OCI-LY7 (cell line): Measurements from ENCODE around the gene RBM33. TPM values are rescaled to one million over a fixed set of nuclear protein-coding genes. Genes with fewer than 3 reads are reported as not detected.

Experiments used
- BruUV-seq: library from RNA; stranded (reverse); fragments of 400-500 nt; replicated peaks from 2 replicates; lab custom pipeline; 2021; lab: Mats Ljungman, UMichigan
- CTCF ChIA-PET: fragments of 300-600 bp; sonication (Branson Sonifier 250); formaldehyde crosslinking; loops from one replicate; lab custom pipeline; 2022; ENCODE audit warnings: antibody characterized with exemption; ENCODE audit not compliant: unreplicated experiment; lab: Charles Lee
- POLR2A ChIA-PET: fragments of 300-600 bp; sonication (Branson Sonifier 250); formaldehyde crosslinking; loops from one replicate; lab custom pipeline; 2022; ENCODE audit warnings: antibody characterized with exemption; lab: Charles Lee
- DNase-seq: peaks from one replicate; pipeline ENCODE4 v3.0.0-alpha.2; 2015; ENCODE audit warnings: low spot score
- H2AFZ ChIP-seq: fragments of 200-600 bp; sonication (generic), shearing (Covaris generic); 2 replicates; pipeline ENCODE4 v1.6.1; 2014; ENCODE audit warnings: mild to moderate bottlenecking, antibody characterized with exemption, low read length, moderate library complexity
- H3K27ac ChIP-seq: fragments of 200-600 bp; sonication (generic); 2 replicates; pipeline ENCODE4 v1.5.1; 2014; ENCODE audit warnings: mixed run types, low read depth, mild to moderate bottlenecking, moderate library complexity, low read length, inconsistent platforms; ENCODE audit not compliant: poor library complexity, severe bottlenecking
- H3K36me3 ChIP-seq: fragments of 200-600 bp; sonication (generic); 2 replicates; pipeline ENCODE4 v1.6.1; 2014; ENCODE audit warnings: mild to moderate bottlenecking, antibody characterized with exemption, low read length, moderate library complexity, mixed read lengths; ENCODE audit not compliant: insufficient read depth
- H3K4me1 ChIP-seq: fragments of 200-600 bp; sonication (generic); 2 replicates; pipeline ENCODE4 v1.5.1; 2014; ENCODE audit warnings: mild to moderate bottlenecking, low read length; ENCODE audit not compliant: insufficient read depth, poor library complexity, severe bottlenecking
- H3K4me2 ChIP-seq: fragments of 200-600 bp; sonication (generic); 2 replicates; pipeline ENCODE4 v1.6.1; 2014; ENCODE audit warnings: mild to moderate bottlenecking, low read length
- H3K4me3 ChIP-seq: fragments of 200-600 bp; sonication (generic); 2 replicates; pipeline ENCODE4 v1.5.1; 2014; ENCODE audit warnings: mild to moderate bottlenecking, low read depth, low read length; ENCODE audit not compliant: poor library complexity, severe bottlenecking
- H3K79me2 ChIP-seq: fragments of 200-600 bp; sonication (generic); 2 replicates; pipeline ENCODE4 v1.6.1; 2016; ENCODE audit warnings: low read depth, mild to moderate bottlenecking, low read length, moderate library complexity, mixed read lengths; ENCODE audit not compliant: insufficient read depth
- H3K9me2 ChIP-seq: fragments of 200-600 bp; sonication (generic); 2 replicates; pipeline ENCODE4 v1.6.1; 2016; ENCODE audit warnings: mild to moderate bottlenecking, low read length, mixed read lengths; ENCODE audit not compliant: insufficient read depth
- H3K9me3 ChIP-seq: fragments of 200-600 bp; sonication (generic); 2 replicates; pipeline ENCODE4 v1.6.1; 2014; ENCODE audit warnings: mild to moderate bottlenecking, mixed run types, low read length, mixed read lengths
- H4K20me1 ChIP-seq: fragments of 200-600 bp; sonication (generic); 2 replicates; pipeline ENCODE4 v1.6.1; 2014; ENCODE audit warnings: mild to moderate bottlenecking, antibody characterized with exemption, low read length, moderate library complexity, mixed read lengths; ENCODE audit not compliant: insufficient read depth
- EZH2phosphoT487 ChIP-seq: fragments of 200-600 bp; sonication (generic); IDR thresholded peaks from 2 replicates; pipeline ENCODE4 v1.6.1; 2018; ENCODE audit warnings: low read depth, borderline replicate concordance, mild to moderate bottlenecking, mixed run types, antibody characterized with exemption, low read length, moderate library complexity, mixed read lengths
- intact Hi-C: fragments of 100-400 bp; cut with micrococcal nuclease; formaldehyde crosslinking; loops from one replicate; pipeline ENCODE4 v1.10.0; 2022; ENCODE audit not compliant: unreplicated experiment
- total RNA-seq, 2 experiments: library from RNA; depleted of rRNA in 1 of 2; stranded (reverse); fragments of >200 nt in 1 of 2; shearing (Covaris generic) in 1 of 2; gene quantifications; 2 replicates each; pipeline ENCODE4 v1.2.3, GENCODE V29; 2014 to 2022
- TF ChIP-seq, protein P1 (sequence below): fragments of 200-600 bp; sonication (generic); conservative IDR thresholded peaks from 2 replicates; pipeline ENCODE4 v1.5.1; 2014; ENCODE audit warnings: mild to moderate bottlenecking, antibody characterized with exemption, low read length, moderate library complexity, mixed read lengths

Gene RBM33
- total RNA-seq, 2 experiments from 2014 or later: 67.6 to 127 TPM

DNA sequence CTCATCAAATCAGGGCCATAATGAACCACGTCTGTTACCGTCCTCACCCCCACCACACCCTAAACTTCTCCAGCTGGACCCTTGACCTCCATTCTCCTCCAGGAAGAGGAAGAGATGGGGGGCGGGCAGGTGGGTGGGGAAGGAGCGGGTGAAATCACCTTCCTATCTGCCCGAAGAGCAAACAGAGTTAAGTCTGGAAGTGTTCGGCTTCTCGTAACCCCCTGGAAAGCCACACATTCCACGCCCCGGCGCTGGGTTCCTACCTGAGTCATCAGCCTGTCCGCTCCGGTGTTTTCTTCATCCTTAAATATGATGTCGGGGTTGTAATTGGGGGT is 167.1 kb downstream of the RBM33 start:
- no peak for DNase-seq
- intact Hi-C loops: no loop called here
- no peak overlapping the region for H3K27ac ChIP-seq
- H3K9me2 ChIP-seq: no peaks in the 10 kb centered on the region
- ChIA-PET POLR2A (no interaction called here), CTCF (no interaction called here)
- no peak overlapping the region for H2AFZ ChIP-seq
- H3K4me2 ChIP-seq: no peak overlapping the region
- no peaks in the 10 kb centered on the region for H4K20me1 ChIP-seq
- H3K4me1 ChIP-seq: no peaks in the 10 kb centered on the region
- no peak for TF ChIP-seq EZH2phosphoT487
- TF ChIP-seq, protein P1, sequence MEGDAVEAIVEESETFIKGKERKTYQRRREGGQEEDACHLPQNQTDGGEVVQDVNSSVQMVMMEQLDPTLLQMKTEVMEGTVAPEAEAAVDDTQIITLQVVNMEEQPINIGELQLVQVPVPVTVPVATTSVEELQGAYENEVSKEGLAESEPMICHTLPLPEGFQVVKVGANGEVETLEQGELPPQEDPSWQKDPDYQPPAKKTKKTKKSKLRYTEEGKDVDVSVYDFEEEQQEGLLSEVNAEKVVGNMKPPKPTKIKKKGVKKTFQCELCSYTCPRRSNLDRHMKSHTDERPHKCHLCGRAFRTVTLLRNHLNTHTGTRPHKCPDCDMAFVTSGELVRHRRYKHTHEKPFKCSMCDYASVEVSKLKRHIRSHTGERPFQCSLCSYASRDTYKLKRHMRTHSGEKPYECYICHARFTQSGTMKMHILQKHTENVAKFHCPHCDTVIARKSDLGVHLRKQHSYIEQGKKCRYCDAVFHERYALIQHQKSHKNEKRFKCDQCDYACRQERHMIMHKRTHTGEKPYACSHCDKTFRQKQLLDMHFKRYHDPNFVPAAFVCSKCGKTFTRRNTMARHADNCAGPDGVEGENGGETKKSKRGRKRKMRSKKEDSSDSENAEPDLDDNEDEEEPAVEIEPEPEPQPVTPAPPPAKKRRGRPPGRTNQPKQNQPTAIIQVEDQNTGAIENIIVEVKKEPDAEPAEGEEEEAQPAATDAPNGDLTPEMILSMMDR: no peak
- H3K4me3 ChIP-seq: no peak overlapping the region
- H3K9me3 ChIP-seq: no peaks in the 10 kb centered on the region
- H3K79me2 ChIP-seq: no peaks in the 10 kb centered on the region
- H3K36me3 ChIP-seq: no peaks in the 10 kb centered on the region
- BruUV-seq: no TSS peak

DNA sequence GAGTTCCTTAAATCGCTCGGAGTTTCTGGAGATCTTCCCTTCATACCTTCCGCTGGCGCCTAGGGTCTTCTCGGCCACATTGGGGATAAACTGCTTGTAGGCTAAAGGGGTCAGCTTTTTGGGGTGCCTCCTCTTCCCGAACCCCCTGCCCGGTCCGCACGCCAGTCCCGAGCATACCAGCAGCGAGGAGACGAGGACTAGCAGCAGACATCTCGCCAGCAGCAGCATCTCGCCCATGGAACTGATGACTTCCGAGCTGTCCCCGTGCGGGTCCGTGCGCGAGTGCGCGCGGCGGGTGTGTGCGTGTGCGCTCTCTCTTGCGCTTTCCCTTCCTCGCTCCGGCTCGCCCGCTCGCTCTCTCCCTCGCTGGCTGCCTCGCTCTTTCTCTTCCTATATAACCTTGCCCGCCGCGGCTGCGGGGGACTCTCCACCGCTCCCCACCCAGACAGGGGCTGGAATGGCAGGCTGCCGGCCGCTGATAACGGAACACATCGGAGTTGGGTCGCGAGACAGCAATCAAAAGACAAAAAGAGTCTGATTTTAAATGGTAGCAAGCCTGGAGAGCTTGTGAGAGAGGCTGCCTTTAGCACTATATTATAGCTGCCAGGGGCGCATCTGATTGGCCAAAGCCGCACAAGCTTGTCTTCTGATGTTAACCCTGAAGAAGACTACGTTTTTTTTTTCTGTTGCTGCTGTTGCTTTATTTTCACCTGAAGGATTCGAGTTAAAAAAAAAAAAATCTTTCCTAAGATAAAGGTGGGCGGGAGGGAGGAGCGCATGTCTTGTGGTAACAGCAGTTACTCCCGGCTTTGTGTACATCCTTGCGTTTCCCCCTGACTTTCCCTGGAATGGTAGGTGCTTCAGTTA is 167.7 kb downstream of the RBM33 start, which contains the start of gene SHH:
Gene SHH, minus strand, starts transcription at position 569 of the 867 bp plus-strand sequence. Its CDS starts 341 bp downstream, at position 228.
- H3K4me3 ChIP-seq: no peak within 1 kb of the TSS
- ChIA-PET POLR2A (no interaction called here), CTCF (no interaction called here)
- no peaks in the 10 kb centered on the region for H4K20me1 ChIP-seq
- no peaks in the 10 kb centered on the region for H3K36me3 ChIP-seq
- intact Hi-C loops: no loop called here
- H3K9me2 ChIP-seq: no peaks in the 10 kb centered on the region
- H3K4me1 ChIP-seq: no peaks in the 10 kb centered on the region
- no peaks in the 10 kb centered on the region for H3K9me3 ChIP-seq
- TF ChIP-seq EZH2phosphoT487: no peak
- TF ChIP-seq, protein P1: no peak
- no peaks in the 10 kb centered on the region for H3K79me2 ChIP-seq
- BruUV-seq: no TSS peak
- H3K4me2 ChIP-seq: no peak within 1 kb of the TSS
- no peak for DNase-seq
- H2AFZ ChIP-seq: no peak within 1 kb of the TSS
- H3K27ac ChIP-seq: no peak within 1 kb of the TSS

DNA sequence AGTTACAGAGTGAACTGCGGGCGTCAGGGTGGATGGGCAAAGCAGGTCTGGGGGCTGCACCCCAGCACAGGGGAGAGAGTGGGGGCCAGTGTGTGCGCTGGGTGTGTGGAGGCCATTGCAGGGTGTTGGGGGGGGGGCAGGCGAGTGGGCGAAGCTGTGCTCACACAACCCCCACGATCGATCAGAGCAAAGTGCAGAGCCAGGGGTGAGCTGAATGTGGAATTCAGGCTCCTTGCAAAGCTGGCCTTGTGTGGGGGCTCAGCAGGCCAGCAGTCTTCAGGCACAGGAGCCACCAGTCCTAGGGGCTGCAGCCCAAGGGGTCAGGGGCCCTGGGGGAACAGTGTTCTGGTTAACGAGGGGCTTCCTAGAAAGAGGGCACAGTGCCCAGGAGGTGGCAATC is 168.7 kb downstream of the RBM33 start:
- Histone ChIP-seq H2AFZ (no peak overlapping the region), H3K4me2 (no peak overlapping the region), H3K9me2 (no peaks in the 10 kb centered on the region), H3K9me3 (no peaks in the 10 kb centered on the region), H3K4me3 (no peak overlapping the region), H3K4me1 (no peaks in the 10 kb centered on the region), H3K36me3 (no peaks in the 10 kb centered on the region), H4K20me1 (no peaks in the 10 kb centered on the region), H3K27ac (no peak overlapping the region), H3K79me2 (no peaks in the 10 kb centered on the region)
- ChIA-PET POLR2A (interaction anchor here (0.6 kb wide), 1 partner anchor 255 kb away, joined by 3 read pairs; no protein-coding TSS in a partner anchor), CTCF (interaction anchor here (0.6 kb wide), 1 partner anchor 349 kb away, joined by 4 read pairs; no protein-coding TSS in a partner anchor)
- no peak for DNase-seq
- no TSS peak for BruUV-seq
- intact Hi-C loops: no loop called here
- TF ChIP-seq, protein P1: no peak
- no peak for TF ChIP-seq EZH2phosphoT487
